Endothelial cell of umbilical vein (primary cell): ENCODE data around the gene SYNPR. TPM values are rescaled to one million over a fixed set of nuclear protein-coding genes. Genes with fewer than 3 reads are reported as not detected.

Experiments
- BruUV-seq: library from RNA; stranded (reverse); fragments of 400-500 nt; replicated peaks from 2 replicates; lab custom pipeline; 2021; lab: Mats Ljungman, UMichigan
- CTCF ChIA-PET: fragments of 300-600, 350-600 bp; sonication (Branson Sonifier 250); formaldehyde crosslinking; loops from one replicate; lab custom pipeline; 2021; ENCODE audit warnings: antibody characterized with exemption, inconsistent platforms; lab: Charles Lee
- POLR2A ChIA-PET: fragments of 300-600, 350-600 bp; sonication (Branson Sonifier 250); formaldehyde crosslinking; loops from one replicate; lab custom pipeline; 2021; ENCODE audit warnings: antibody characterized with exemption, inconsistent platforms; lab: Charles Lee
- DNase-seq: peaks from one replicate; pipeline ENCODE4 v3.0.0-alpha.2; 2011; ENCODE audit warnings: low read depth, low spot score
- FAIRE-seq: peaks from 2 replicates; lab custom pipeline; 2011; peaks lifted over from hg19 to GRCh38; lab: Jason Lieb, UNC
- H2AFZ ChIP-seq: 2 replicates; pipeline ENCODE4 v1.6.0; 2012; ENCODE audit warnings: low read depth, low read length, control low read depth, inconsistent platforms
- H3K27ac ChIP-seq: 2 replicates; pipeline ENCODE4 v1.5.1; 2011; ENCODE audit warnings: low read depth, mild to moderate bottlenecking, control low read depth, low read length, moderate library complexity; ENCODE audit not compliant: insufficient read depth
- H3K27me3 ChIP-seq, 2 experiments: 2 replicates each; pipeline versions ENCODE4 v1.6.0 to v1.6.1; 2011; ENCODE audit warnings: low read length in 2 of 2, mixed read lengths in 1 of 2; ENCODE audit not compliant: control insufficient read depth in 2 of 2, insufficient read depth in 2 of 2
- H3K36me3 ChIP-seq, 2 experiments: 2 replicates in 1 of 2; 3 replicates in 1 of 2; pipeline ENCODE4 v1.5.1; 2011; ENCODE audit warnings: low read length in 2 of 2, mild to moderate bottlenecking in 1 of 2, moderate library complexity in 1 of 2; ENCODE audit not compliant: control insufficient read depth in 2 of 2, insufficient read depth in 2 of 2; ENCODE audit errors: extremely low read depth in 1 of 2
- H3K4me1 ChIP-seq: 3 replicates; pipeline ENCODE4 v1.5.1; 2011; ENCODE audit warnings: mild to moderate bottlenecking, low read length; ENCODE audit not compliant: control insufficient read depth, insufficient read depth; ENCODE audit errors: extremely low read depth
- H3K4me2 ChIP-seq: 2 replicates; pipeline ENCODE4 v1.6.1; 2011; ENCODE audit warnings: low read length, control low read depth, mixed read lengths; ENCODE audit not compliant: insufficient read depth
- H3K4me3 ChIP-seq, 3 experiments: fragments of 200-600 bp in 1 of 3; sonication (generic), shearing (Covaris generic) in 1 of 3; replicated peaks in 1 of 3; 2 replicates each; pipeline ENCODE4 v1.5.1; 2011 to 2016; ENCODE audit warnings: control low read depth in 3 of 3, low read length in 3 of 3, mild to moderate bottlenecking in 2 of 3, inconsistent platforms in 1 of 3, low read depth in 1 of 3, moderate library complexity in 1 of 3; ENCODE audit not compliant: insufficient read depth in 1 of 3
- H3K79me2 ChIP-seq: 2 replicates; pipeline ENCODE4 v1.6.0; 2012; ENCODE audit warnings: low read length, inconsistent platforms; ENCODE audit not compliant: control insufficient read depth, insufficient read depth
- H3K9ac ChIP-seq: replicated peaks from 2 replicates; pipeline ENCODE3; 2011; ENCODE audit warnings: low read length, control low read depth; ENCODE audit not compliant: insufficient read depth; ENCODE audit errors: extremely low read depth
- H3K9me1 ChIP-seq: replicated peaks from 3 replicates; pipeline ENCODE4 v1.6.0; 2011; ENCODE audit warnings: mild to moderate bottlenecking, low read length; ENCODE audit not compliant: control insufficient read depth, insufficient read depth; ENCODE audit errors: extremely low read depth
- H3K9me3 ChIP-seq: replicated peaks from 2 replicates; pipeline ENCODE4 v1.5.1; 2012; ENCODE audit warnings: low read length, inconsistent platforms; ENCODE audit not compliant: control insufficient read depth, insufficient read depth
- H4K20me1 ChIP-seq: replicated peaks from 2 replicates; pipeline ENCODE3; 2011; ENCODE audit warnings: mild to moderate bottlenecking, low read length; ENCODE audit not compliant: control insufficient read depth, insufficient read depth; ENCODE audit errors: extremely low read depth
- EZH2 ChIP-seq: IDR thresholded peaks from 2 replicates; pipeline ENCODE4 v1.6.1; 2012; ENCODE audit warnings: borderline replicate concordance, low read depth, mild to moderate bottlenecking, moderate library complexity, low read length, inconsistent platforms; ENCODE audit not compliant: severe bottlenecking
- FOS ChIP-seq: IDR thresholded peaks from 2 replicates; pipeline ENCODE4 v1.6.1; 2011; ENCODE audit warnings: mild to moderate bottlenecking, low read length, moderate library complexity, borderline replicate concordance; ENCODE audit not compliant: insufficient read depth
- GATA2 ChIP-seq: IDR thresholded peaks from 2 replicates; pipeline ENCODE4 v1.7.0; 2011; ENCODE audit warnings: low read depth, mild to moderate bottlenecking, moderate library complexity, mixed read lengths, low read length; ENCODE audit not compliant: insufficient read length, insufficient read depth
- JUN ChIP-seq: IDR thresholded peaks from 2 replicates; pipeline ENCODE4 v1.6.1; 2011; ENCODE audit warnings: borderline replicate concordance, low read depth; ENCODE audit not compliant: insufficient read length, insufficient read depth
- MYC ChIP-seq: IDR thresholded peaks from one replicate; pipeline ENCODE4 v1.6.1; 2011; ENCODE audit warnings: mild to moderate bottlenecking, low read depth, low read length
- POLR2A ChIP-seq: IDR thresholded peaks from 2 replicates; pipeline ENCODE4 v1.6.1; 2012; ENCODE audit warnings: low read depth, mild to moderate bottlenecking, control low read depth, low read length
- POLR2AphosphoS5 ChIP-seq: IDR thresholded peaks from 2 replicates; pipeline ENCODE4 v1.6.1; 2012; ENCODE audit warnings: low read depth, mild to moderate bottlenecking, control low read depth, low read length, moderate library complexity; ENCODE audit not compliant: insufficient read depth
- dilution Hi-C: fragments of 300-500 bp; cut with MboI; formaldehyde crosslinking; loops from one replicate; pipeline ENCODE4 v1.15.0; 2019; ENCODE audit warnings: low sequenced_read_pairs; ENCODE audit not compliant: extremely low pct_ligation_motif_present
- intact Hi-C: fragments of 100-400 bp; cut with micrococcal nuclease; formaldehyde crosslinking; loops from one replicate; pipeline ENCODE4 v1.10.0; 2022
- polyA plus RNA-seq, 4 experiments: library from polyadenylated mRNA; depleted of rRNA in 3 of 4; stranded (reverse) in 3 of 4; unstranded in 1 of 4; fragments of >200 nt; gene quantifications; 2 replicates each; pipeline versions ENCODE4 v1.2.1 to v1.2.3, GENCODE V29; 2011 to 2012; ENCODE audit warnings: missing spikeins in 1 of 4
- total RNA-seq: library from RNA; stranded (reverse); gene quantifications from 2 replicates; pipeline ENCODE4 v1.2.3, GENCODE V29; 2021
- TF ChIP-seq, protein P1 (sequence below), 2 donors: IDR thresholded peaks; 1 replicate in 1 of 2; 2 replicates in 1 of 2; pipeline ENCODE4 v1.5.1; 2011; ENCODE audit warnings: low read length in 2 of 2, mild to moderate bottlenecking in 2 of 2, moderate library complexity in 2 of 2, control low read depth in 1 of 2, inconsistent platforms in 1 of 2, low read depth in 1 of 2; ENCODE audit not compliant: insufficient read depth in 1 of 2; ENCODE audit errors: extremely low read depth in 1 of 2
- TF ChIP-seq, protein P2 (sequence below): IDR thresholded peaks from 2 replicates; pipeline ENCODE4 v1.6.1; 2011; ENCODE audit not compliant: insufficient read depth, insufficient read length

SYNPR gene
- total and polyA plus RNA-seq, 2 donors (not counting 3 experiments of a cell fraction or from before 2014, with no cell fraction given) = not detected

DNA sequence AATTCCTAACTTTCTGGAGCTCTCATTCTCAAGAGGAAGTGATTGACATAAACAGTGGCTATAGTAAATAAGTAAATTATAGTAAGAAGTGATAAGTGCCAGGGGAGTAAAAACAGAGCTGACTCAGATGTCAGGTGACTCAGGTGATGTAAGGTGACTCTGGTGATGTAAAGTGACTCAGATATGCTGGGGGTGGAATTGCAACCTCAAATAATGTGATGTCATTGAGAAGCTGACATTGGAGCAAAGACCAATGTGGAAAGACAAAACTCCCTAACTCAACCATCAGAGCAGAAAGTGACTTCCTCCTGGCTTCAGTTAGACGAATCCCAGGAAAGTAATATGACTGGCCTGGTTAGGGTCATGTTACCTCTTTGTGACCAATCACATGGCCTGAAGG is 230.2 kb downstream of the SYNPR start:
- Histone ChIP-seq H3K4me2 (no peak overlapping the region), H2AFZ (no peak overlapping the region), H3K36me3 (no peaks in the 10 kb centered on the region), H3K4me1 (no peaks in the 10 kb centered on the region), H3K9me3 (no peaks in the 10 kb centered on the region), H3K9me1 (no peaks in the 10 kb centered on the region), H3K9ac (no peak overlapping the region), H3K27ac (no peak overlapping the region), H3K27me3 (no peaks in the 10 kb centered on the region), H3K4me3 (no peak overlapping the region), H4K20me1 (no peaks in the 10 kb centered on the region), H3K79me2 (no peaks in the 10 kb centered on the region)
- no TSS peak for BruUV-seq
- dilution Hi-C loops (no loop called here), intact Hi-C loops (no loop called here)
- no peak for DNase-seq
- POLR2A ChIA-PET = no interaction called here
- no peak for FAIRE-seq
- CTCF ChIA-PET = no interaction called here
- TF ChIP-seq EZH2 (no peak), JUN (no peak), FOS (no peak), POLR2A (no peak), POLR2AphosphoS5 (no peak), GATA2 (no peak), MYC (no peak)
- TF ChIP-seq, protein P1, sequence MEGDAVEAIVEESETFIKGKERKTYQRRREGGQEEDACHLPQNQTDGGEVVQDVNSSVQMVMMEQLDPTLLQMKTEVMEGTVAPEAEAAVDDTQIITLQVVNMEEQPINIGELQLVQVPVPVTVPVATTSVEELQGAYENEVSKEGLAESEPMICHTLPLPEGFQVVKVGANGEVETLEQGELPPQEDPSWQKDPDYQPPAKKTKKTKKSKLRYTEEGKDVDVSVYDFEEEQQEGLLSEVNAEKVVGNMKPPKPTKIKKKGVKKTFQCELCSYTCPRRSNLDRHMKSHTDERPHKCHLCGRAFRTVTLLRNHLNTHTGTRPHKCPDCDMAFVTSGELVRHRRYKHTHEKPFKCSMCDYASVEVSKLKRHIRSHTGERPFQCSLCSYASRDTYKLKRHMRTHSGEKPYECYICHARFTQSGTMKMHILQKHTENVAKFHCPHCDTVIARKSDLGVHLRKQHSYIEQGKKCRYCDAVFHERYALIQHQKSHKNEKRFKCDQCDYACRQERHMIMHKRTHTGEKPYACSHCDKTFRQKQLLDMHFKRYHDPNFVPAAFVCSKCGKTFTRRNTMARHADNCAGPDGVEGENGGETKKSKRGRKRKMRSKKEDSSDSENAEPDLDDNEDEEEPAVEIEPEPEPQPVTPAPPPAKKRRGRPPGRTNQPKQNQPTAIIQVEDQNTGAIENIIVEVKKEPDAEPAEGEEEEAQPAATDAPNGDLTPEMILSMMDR (IDR thresholded peaks at IDR 0.05; ENCODE audit: extremely low read depth in 1 of 2, insufficient read depth in 1 of 2, low read depth in 1 of 2, low read length in 2 of 2) = no peak
- TF ChIP-seq, protein P2, sequence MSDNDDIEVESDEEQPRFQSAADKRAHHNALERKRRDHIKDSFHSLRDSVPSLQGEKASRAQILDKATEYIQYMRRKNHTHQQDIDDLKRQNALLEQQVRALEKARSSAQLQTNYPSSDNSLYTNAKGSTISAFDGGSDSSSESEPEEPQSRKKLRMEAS = no peak
